HG03571 (cell line): ENCODE measurements around the gene LIMCH1.
"Not testable (repeated sequence)": the region's sequence is repeated elsewhere in the genome, so short reads cannot be mapped to it uniquely, and the experiment has no call there.

Experiments
- ATAC-seq: cut with Tn5 transposase; IDR thresholded peaks from one replicate; pipeline ENCODE4 v1.9.1; 2021; ENCODE audit not compliant: unreplicated experiment

LIMCH1 gene

GRCh38 chr4:41668024-41668423 is 130.1 kb downstream of the LIMCH1 start:
- no peak for ATAC-seq

- no peak for ATAC-seq
Observed at GRCh38 chr4:41670530-41670929, 132.6 kb downstream of the LIMCH1 start.

GRCh38 chr4:41670982-41671381 is 133.0 kb downstream of the LIMCH1 start:
- ATAC-seq = no peak

- no peak for ATAC-seq
Observed at GRCh38 chr4:41678086-41678816, 140.3 kb downstream of the LIMCH1 start.

GRCh38 chr4:41678951-41679350 is 141.0 kb downstream of the LIMCH1 start:
- no peak for ATAC-seq

- no peak for ATAC-seq
Observed at GRCh38 chr4:41679991-41680390, 142.0 kb downstream of the LIMCH1 start.

- ATAC-seq = no peak
Observed at GRCh38 chr4:41681054-41681453, 143.1 kb downstream of the LIMCH1 start.

GRCh38 chr4:41683326-41683725 is 145.4 kb downstream of the LIMCH1 start:
- ATAC-seq = no peak

- ATAC-seq = no peak
Observed at GRCh38 chr4:41686893-41687292, 148.9 kb downstream of the LIMCH1 start.

- ATAC-seq = no peak
Observed at GRCh38 chr4:41687971-41688370, 150.0 kb downstream of the LIMCH1 start.

GRCh38 chr4:41692717-41693345 is 154.9 kb downstream of the LIMCH1 start:
- peak; percentile 64 for ATAC-seq

- ATAC-seq = no peak
Observed at GRCh38 chr4:41693629-41694028, 155.7 kb downstream of the LIMCH1 start.

GRCh38 chr4:41696131-41696530 is 158.2 kb downstream of the LIMCH1 start:
- no peak for ATAC-seq

- no peak for ATAC-seq
Observed at GRCh38 chr4:41696763-41697162, 158.8 kb downstream of the LIMCH1 start.

GRCh38 chr4:41701983-41702382 is 164.0 kb downstream of the LIMCH1 start:
- no peak for ATAC-seq

GRCh38 chr4:41702770-41703169 is 164.8 kb downstream of the LIMCH1 start:
- no peak for ATAC-seq

GRCh38 chr4:41703785-41704184 is 165.8 kb downstream of the LIMCH1 start:
- ATAC-seq = no peak

- ATAC-seq = no peak
Observed at GRCh38 chr4:41709844-41710481, 172.0 kb downstream of the LIMCH1 start.

- not testable (repeated sequence) for ATAC-seq
Observed at GRCh38 chr4:41711654-41712053, 173.7 kb downstream of the LIMCH1 start.

GRCh38 chr4:41712425-41712824 is 174.5 kb downstream of the LIMCH1 start:
- ATAC-seq = no peak

GRCh38 chr4:41713768-41714167 is 175.8 kb downstream of the LIMCH1 start:
- ATAC-seq = no peak

GRCh38 chr4:41714364-41715000 is 176.5 kb downstream of the LIMCH1 start:
- ATAC-seq = no peak
